A549 treated with Mapracorat at 1 μM for 4 hours (cell line): ENCODE measurements around the gene TLL1. TPM values are rescaled to one million over a fixed set of nuclear protein-coding genes. Genes with fewer than 3 reads are reported as not detected.

Source experiments
- total RNA-seq: library from RNA; stranded (reverse); fragments of 200-300 nt; extraction: Qiagen RNA extraction; gene quantifications from 5 replicates; pipeline ENCODE4 v1.2.3, GENCODE V29; 2022

Gene TLL1
- total RNA-seq: 0.15 to 0.29 TPM (median 0.20 TPM) in 5 replicates

DNA sequence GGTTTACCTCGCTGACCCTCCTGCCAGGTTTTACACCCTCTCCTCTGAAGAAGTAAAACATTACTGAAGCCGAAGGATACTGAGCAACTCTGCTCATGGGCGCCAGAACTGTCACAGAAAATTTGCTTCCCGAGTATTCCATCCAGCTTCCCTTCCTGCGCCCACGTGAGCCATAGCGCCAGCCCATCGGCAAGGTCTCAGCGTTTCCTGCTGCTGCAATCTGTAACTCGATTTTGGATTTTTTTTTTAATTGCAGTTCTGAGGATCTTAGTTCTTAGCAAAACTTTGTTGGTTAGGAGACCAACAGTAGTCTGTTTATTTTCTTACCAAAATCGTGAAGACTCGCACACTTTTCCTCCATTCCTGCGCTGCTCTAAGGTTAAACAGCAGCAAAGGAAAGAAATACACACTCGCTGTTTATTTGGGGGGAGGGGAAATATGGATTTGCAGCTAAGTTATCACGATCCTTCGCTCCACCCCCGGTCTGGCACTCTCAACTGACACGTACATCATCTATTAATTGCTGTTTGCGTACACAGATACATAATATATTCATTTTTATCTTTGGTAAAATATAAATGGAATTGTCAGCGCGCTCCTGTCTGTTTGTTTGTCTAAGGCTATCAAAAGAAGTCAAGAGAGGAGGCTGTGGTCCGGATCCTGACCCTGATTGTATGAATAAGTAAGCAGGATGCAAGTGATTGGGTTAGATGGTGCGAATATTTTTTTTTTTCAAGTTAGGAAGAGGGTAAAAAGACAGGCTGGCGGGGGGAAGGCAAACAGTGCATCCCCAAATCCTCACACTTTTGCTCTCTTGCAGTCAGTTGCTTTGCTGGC lies at the start of gene TLL1:
TSS of gene TLL1 (plus strand) at position 777 of the 837 bp plus-strand sequence. CDS start 668 bp downstream, outside the sequence.

